CD4-positive, alpha-beta T cell treated with Interleukin-6 for 4 hours (primary cell): ENCODE data around the gene MCUR1.
"Not testable (repeated sequence)": the region's sequence is repeated elsewhere in the genome, so short reads cannot be mapped to it uniquely, and the experiment has no call there.

Experiments
- DNase-seq: peaks from one replicate; pipeline ENCODE4 v3.0.0-alpha.2; 2020; ENCODE audit warnings: mixed read lengths

The MCUR1 gene

GRCh38 chr6:13814176-13814937 is at the start of gene MCUR1:
Gene MCUR1 (minus strand): TSS chr6:13814557. CDS start chr6:13814429, 128 bp downstream.
- DNase-seq: peak; percentile 89

DNA sequence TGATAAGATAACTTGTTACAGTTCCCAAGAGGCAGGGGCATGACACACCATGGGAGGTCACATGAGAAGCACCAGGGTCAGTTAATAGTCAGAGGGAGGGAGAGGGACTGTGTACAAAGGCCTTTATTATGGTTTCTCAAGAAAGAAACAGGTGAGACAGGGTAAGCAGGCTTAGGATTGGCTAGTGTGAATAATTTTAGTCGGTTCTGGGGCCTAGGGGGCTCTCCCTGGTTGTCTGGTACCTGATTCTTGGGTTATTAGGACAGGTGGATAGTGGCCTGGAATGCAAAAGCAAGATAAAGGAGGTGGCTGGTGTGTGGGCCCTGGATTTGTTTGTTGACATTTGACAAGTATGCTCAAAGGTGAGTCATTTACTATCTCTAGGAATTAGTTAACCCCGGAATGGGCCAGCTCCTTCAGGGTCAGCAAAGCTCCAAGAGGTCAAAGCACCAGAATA is 49.4 kb upstream of the MCUR1 start:
- DNase-seq: no peak

GRCh38 chr6:13860556-13861185 is 46.3 kb upstream of the MCUR1 start:
- DNase-seq: not testable (repeated sequence)

- no peak for DNase-seq
Observed at GRCh38 chr6:13859871-13860555, 45.7 kb upstream of the MCUR1 start.

GRCh38 chr6:13854716-13855250 is 40.4 kb upstream of the MCUR1 start:
- no peak for DNase-seq

GRCh38 chr6:13853871-13854270 is 39.5 kb upstream of the MCUR1 start:
- no peak for DNase-seq

- no peak for DNase-seq
Observed at GRCh38 chr6:13851803-13852202, 37.4 kb upstream of the MCUR1 start.

DNA sequence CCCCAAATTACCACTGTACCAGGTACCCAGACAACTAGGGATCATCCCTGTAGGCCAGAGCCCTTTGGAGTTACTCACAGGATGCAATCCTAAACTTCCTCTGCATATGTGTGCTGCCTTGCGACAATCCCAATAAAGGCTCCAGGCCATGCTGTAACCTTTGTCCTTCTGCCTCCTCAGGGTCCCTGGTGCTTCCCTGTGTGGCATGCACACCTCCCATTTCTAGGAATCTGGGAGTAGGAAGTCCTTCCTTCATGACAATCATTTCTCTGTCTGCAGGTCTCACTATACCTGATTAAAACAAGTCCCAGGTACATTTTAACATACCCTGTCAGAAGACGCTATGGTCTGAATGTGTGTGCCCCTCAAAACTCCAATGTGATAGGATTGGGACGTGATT is 37.0 kb upstream of the MCUR1 start:
- no peak for DNase-seq

DNA sequence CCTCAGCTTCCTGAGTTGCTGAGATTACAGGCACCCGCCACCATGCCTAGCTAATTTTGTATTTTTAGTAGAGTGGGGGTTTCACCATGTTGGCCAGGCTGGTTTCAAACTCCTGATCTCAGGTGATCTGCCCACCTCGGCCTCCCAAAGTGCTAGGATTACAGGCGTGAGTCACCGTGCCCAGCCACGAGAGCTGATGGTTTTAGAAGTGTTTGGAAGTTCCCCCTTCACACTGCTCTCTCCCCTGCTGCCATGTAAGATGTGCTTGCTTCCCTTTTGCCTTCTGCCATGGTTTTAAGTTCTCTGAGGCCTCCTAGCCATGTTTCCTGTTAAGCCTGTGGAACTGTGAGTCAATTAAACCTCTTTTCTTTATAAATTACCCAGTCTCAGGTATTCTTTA is 36.3 kb upstream of the MCUR1 start:
- not testable (repeated sequence) for DNase-seq

GRCh38 chr6:13848522-13849150 is 34.3 kb upstream of the MCUR1 start:
- DNase-seq: no peak

DNA sequence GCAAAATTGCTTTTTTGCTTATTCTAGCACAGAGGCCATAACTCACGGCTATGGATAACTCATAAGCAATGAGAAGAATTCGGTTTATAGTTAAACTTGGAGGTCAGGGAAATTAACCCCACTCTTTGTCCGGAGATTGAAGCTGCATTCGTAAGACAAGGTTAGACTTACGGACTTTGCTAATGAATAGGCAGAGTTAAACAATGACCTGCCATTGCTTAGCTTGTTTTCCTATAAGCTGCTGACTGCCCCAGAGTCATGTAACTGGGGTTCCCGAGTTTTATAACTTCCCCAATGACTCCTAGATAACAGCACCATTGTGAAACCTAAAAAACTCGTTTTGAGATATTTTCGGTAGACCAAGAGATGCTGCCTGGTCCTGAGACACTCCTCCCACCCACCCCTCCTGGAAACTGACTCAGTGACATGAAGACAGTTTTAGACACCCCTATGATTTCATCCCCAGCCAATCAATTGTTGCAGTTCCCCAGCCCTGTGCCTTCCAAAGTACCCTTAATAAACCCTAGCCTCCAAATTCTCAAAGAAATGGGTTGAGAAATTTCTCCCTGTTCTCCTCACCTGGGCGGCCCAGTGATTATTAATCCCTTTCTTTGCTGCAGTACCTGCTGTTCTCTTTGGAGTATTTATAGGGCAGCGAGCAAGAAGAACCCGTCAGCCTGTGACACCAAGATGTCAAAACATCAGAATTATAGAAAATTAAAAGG is 33.1 kb upstream of the MCUR1 start:
- DNase-seq: no peak

- DNase-seq: no peak
Observed at GRCh38 chr6:13846841-13847240, 32.5 kb upstream of the MCUR1 start.

DNA sequence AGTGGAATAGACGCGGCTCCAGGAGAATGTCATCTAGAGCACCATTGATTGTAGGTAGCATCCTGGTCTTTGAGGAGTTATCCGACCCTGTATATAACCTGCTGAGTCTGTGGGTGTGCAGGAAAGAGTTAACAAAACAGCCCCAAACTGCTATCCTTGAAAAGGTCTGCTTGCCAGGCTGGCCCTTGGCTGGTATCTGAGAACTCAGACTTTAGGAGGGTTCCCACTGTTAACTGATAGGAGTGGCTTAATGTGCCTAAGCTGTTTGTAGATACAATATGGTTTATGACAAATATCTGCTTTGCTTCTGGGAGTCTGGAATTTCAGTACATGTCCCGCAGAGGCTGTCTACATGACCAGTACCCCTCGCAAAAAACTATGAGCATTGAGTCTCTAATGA is 27.6 kb upstream of the MCUR1 start:
- DNase-seq: no peak

GRCh38 chr6:13838616-13839015 is 24.3 kb upstream of the MCUR1 start:
- no peak for DNase-seq

GRCh38 chr6:13836170-13836569 is 21.8 kb upstream of the MCUR1 start:
- DNase-seq: no peak

DNA sequence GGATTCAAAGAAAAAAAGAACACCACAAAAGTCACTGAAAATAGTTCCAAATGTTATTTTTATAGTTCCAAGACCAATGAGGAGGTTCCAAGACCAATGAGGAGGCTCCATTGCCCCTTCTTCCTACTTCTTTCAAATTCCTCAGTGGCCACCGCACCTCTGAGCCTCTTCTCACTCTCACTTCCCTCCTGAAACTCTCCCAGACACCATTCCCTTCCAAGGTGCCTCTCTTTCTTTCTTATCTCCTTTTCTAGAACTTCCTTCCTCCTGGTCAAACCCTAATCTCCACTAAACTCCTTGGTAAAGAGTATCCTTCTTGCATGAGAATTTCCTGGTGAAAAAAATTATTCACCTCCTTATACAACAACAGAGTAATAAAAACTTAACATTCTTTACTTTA is 20.4 kb upstream of the MCUR1 start:
- no peak for DNase-seq

DNA sequence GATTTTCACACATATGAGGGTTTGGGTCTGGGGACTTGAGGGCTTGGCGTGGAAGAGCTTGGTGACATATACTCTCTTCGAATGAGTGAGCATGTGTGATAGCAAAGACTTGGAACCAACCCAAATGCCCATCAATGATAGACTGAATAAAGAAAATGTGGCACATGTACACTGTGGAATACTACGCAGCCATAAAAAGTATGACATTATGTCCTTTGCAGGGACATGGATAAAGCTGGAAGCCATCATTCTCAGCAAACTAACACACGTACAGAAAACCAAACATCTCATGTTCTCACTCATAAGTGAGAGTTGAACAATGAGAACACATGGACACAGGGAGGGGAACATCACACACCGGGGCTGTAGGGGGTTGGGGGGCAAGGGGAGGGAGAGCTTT is 19.7 kb upstream of the MCUR1 start:
- DNase-seq: not testable (repeated sequence)

GRCh38 chr6:13832778-13833177 is 18.4 kb upstream of the MCUR1 start:
- DNase-seq: no peak

DNA sequence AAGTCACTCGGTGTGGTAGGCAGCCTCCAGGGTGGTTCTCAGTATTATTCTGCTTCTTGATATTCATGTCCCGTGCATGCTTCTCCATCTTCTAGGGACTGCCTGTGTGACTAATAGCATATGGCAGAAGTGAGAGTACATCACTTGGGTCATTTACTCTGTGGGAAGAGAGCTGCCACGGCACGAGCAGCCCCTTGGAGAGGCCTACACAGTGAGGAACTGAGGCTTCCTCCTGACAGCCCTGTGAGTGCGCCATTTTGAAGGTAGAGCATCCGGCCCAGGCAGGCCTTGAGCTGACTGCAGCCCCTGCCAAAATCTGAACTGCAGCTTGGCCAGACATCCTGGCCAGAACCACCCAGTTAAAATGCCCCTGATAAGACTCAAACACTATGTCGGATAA is 17.3 kb upstream of the MCUR1 start:
- no peak for DNase-seq

- no peak for DNase-seq
Observed at GRCh38 chr6:13830803-13831202, 16.4 kb upstream of the MCUR1 start.

- not testable (repeated sequence) for DNase-seq
Observed at GRCh38 chr6:13829419-13829818, 15.1 kb upstream of the MCUR1 start.

DNA sequence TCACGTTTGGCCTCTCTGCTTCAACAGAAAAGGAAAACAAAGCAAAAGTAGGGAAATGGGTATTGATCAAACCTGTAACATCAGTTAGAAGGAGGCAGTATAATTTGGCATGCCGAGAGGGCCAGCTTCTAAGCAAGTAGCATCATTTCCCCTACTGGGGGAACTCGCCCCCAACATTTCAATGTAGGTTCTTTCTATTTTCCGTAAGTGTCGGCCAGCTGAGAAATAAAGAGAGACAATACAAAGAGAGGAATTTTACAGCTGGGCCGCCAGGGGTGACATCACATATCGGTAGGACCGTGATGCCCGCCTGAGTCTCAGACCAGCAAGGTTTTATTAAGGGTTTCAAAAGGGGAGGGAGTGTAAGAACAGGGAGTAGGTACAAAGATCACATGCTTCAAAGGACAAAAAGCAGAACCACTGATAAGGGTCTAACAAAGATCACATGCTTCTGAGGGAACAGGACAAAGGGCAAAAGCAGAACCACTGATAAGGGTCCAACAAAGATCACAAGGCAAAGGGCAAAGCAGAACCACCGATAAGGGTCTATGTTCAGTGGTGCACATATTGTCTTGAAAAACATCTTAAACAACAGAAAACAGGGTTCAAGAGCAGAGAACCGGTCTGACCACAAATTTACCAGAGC is 14.4 kb upstream of the MCUR1 start:
- DNase-seq: not testable (repeated sequence)
